HepG2 (cell line): ENCODE data around the gene NEURL3. TPM values are rescaled to one million over a fixed set of nuclear protein-coding genes. Genes with fewer than 3 reads are reported as not detected.

Experiments
- ATAC-seq: fragments of 200-7000 bp; cut with Tn5 transposase; 3 replicates; pipeline ENCODE4 v1.9.1; 2020; ENCODE audit warnings: mild to moderate bottlenecking, moderate library complexity
- BruUV-seq: library from RNA; stranded (reverse); fragments of 400-500 nt; replicated peaks from 2 replicates; lab custom pipeline; 2021; lab: Mats Ljungman, UMichigan
- CTCF ChIA-PET: fragments of 300-600 bp; formaldehyde crosslinking; extraction: SDS; loops from one replicate; lab custom pipeline; 2021; ENCODE audit warnings: low total read pairs, inconsistent platforms, low intra/inter-chr PET ratio; lab: Yijun Ruan, JAX
- POLR2A ChIA-PET: fragments of 350-600 bp; sonication (Branson Sonifier 250); formaldehyde crosslinking; loops from one replicate; lab custom pipeline; 2020; ENCODE audit warnings: antibody characterized with exemption, inconsistent platforms; lab: Yijun Ruan, JAX
- DNase-seq: peaks from one replicate; pipeline ENCODE4 v3.0.0-alpha.2; 2015; ENCODE audit warnings: low spot score
- FAIRE-seq: peaks from 3 replicates; lab custom pipeline; 2011; peaks lifted over from hg19 to GRCh38; lab: Jason Lieb, UNC
- H2AFZ ChIP-seq: one replicate; pipeline ENCODE4 v1.6.1; 2011; ENCODE audit warnings: low read length, inconsistent platforms
- H3K27ac ChIP-seq: fragments of 300-600 bp; 3 replicates; pipeline ENCODE4 v1.8.0; 2011; ENCODE audit warnings: mixed run types, mild to moderate bottlenecking, mixed read lengths, low read length, inconsistent platforms; ENCODE audit not compliant: insufficient read depth; ENCODE audit errors: extremely low read length
- H3K27me3 ChIP-seq, 2 experiments: fragments of 200-600 bp in 1 of 2; 2 replicates in 1 of 2; 3 replicates in 1 of 2; pipeline versions ENCODE4 v1.6.0 to v1.8.0; 2011; ENCODE audit warnings: low read length in 2 of 2, mild to moderate bottlenecking in 2 of 2, moderate library complexity in 2 of 2, inconsistent platforms in 1 of 2; ENCODE audit not compliant: insufficient read depth in 2 of 2, control insufficient read depth in 1 of 2
- H3K36me3 ChIP-seq, 2 experiments: fragments of 200-600 bp in 1 of 2; replicated peaks in 1 of 2; 2 replicates in 1 of 2; 3 replicates in 1 of 2; pipeline versions ENCODE4 v1.5.1 to v1.8.0; 2011; ENCODE audit warnings: low read length in 2 of 2, inconsistent platforms in 1 of 2; ENCODE audit not compliant: insufficient read depth in 2 of 2, control insufficient read depth in 1 of 2
- H3K4me1 ChIP-seq: 2 replicates; pipeline ENCODE4 v1.5.1; 2012; ENCODE audit warnings: low read length, inconsistent platforms; ENCODE audit not compliant: insufficient read depth
- H3K4me2 ChIP-seq: 2 replicates; pipeline ENCODE4 v1.6.0; 2011; ENCODE audit warnings: low read depth, low read length, inconsistent platforms
- H3K4me3 ChIP-seq, 3 experiments: fragments of 200-600 bp in 1 of 3; sonication (generic), shearing (Covaris generic) in 1 of 3; replicated peaks in 1 of 3; 2 replicates each; pipeline ENCODE4 v1.5.1; 2011 to 2016; ENCODE audit warnings: low read length in 3 of 3, inconsistent platforms in 2 of 3, low read depth in 2 of 3, mild to moderate bottlenecking in 2 of 3, control low read depth in 1 of 3, mixed read lengths in 1 of 3; ENCODE audit not compliant: insufficient read depth in 1 of 3
- H3K79me2 ChIP-seq: one replicate; pipeline ENCODE4 v1.6.1; 2011; ENCODE audit warnings: low read length, inconsistent platforms; ENCODE audit not compliant: insufficient read depth
- H3K9ac ChIP-seq: 2 replicates; pipeline ENCODE4 v1.6.0; 2011; ENCODE audit warnings: mild to moderate bottlenecking, low read depth, low read length, inconsistent platforms; ENCODE audit not compliant: insufficient read depth
- H3K9me3 ChIP-seq: 2 replicates; pipeline ENCODE4 v1.5.1; 2012; ENCODE audit warnings: mild to moderate bottlenecking, low read length
- H4K20me1 ChIP-seq: 2 replicates; pipeline ENCODE4 v1.6.0; 2011; ENCODE audit warnings: inconsistent platforms, mild to moderate bottlenecking, low read length, moderate library complexity; ENCODE audit not compliant: insufficient read depth
- AGO1 ChIP-seq: fragments of 200-400 bp; formaldehyde crosslinking; IDR thresholded peaks from 2 replicates; pipeline ENCODE4 v1.6.1; 2017; ENCODE audit warnings: mild to moderate bottlenecking, low read depth, low read length, moderate library complexity; ENCODE audit not compliant: poor library complexity, severe bottlenecking
- AHR ChIP-seq: IDR thresholded peaks from 2 replicates; pipeline ENCODE4 v1.6.1; 2018; ENCODE audit warnings: missing genetic modification reagents, missing compliant biosample characterization
- ARNT2 ChIP-seq: sonication (generic); formaldehyde crosslinking; IDR thresholded peaks from 2 replicates; pipeline ENCODE4 v1.8.0; 2022; ENCODE audit warnings: mild to moderate bottlenecking, low read depth, missing genetic modification reagents, moderate library complexity
- ARNTL ChIP-seq: sonication (generic); formaldehyde crosslinking; IDR thresholded peaks from 2 replicates; pipeline ENCODE4 v1.4.0; 2020; ENCODE audit warnings: mild to moderate bottlenecking, missing genetic modification reagents
- ATRX ChIP-seq: sonication (generic); formaldehyde crosslinking; IDR thresholded peaks from 2 replicates; pipeline ENCODE4 v1.4.0; 2020; ENCODE audit warnings: missing genetic modification reagents, borderline replicate concordance
- CENPT ChIP-seq: sonication (generic); formaldehyde crosslinking; IDR thresholded peaks from 2 replicates; pipeline ENCODE4 v1.8.0; 2022; ENCODE audit warnings: low read depth, mild to moderate bottlenecking, moderate library complexity, missing genetic modification reagents
- FOXJ3 ChIP-seq: sonication (generic); formaldehyde crosslinking; IDR thresholded peaks from 2 replicates; pipeline ENCODE4 v1.4.0; 2020; ENCODE audit warnings: missing genetic modification reagents, mild to moderate bottlenecking, borderline replicate concordance
- FOXM1 ChIP-seq: sonication (generic); formaldehyde crosslinking; IDR thresholded peaks from 2 replicates; pipeline ENCODE4 v1.5.0; 2020; ENCODE audit warnings: missing genetic modification reagents
- IKZF4 ChIP-seq: sonication (generic); formaldehyde crosslinking; IDR thresholded peaks from 2 replicates; pipeline ENCODE4 v1.5.1; 2020; ENCODE audit warnings: borderline replicate concordance, mild to moderate bottlenecking, low read depth, missing genetic modification reagents; ENCODE audit errors: not compliant biosample characterization
- NFE2L2 ChIP-seq: fragments of 150-350 bp; IDR thresholded peaks from 2 replicates; pipeline ENCODE4 v1.6.1; 2014; ENCODE audit warnings: low read length
- SKI ChIP-seq: fragments of 450-650 bp; IDR thresholded peaks from one replicate; pipeline ENCODE4 v1.6.1; 2018; ENCODE audit warnings: mild to moderate bottlenecking; ENCODE audit not compliant: partially characterized antibody
- TOPORS ChIP-seq: sonication (generic); formaldehyde crosslinking; IDR thresholded peaks from 2 replicates; pipeline ENCODE4 v1.8.0; 2023; ENCODE audit warnings: mild to moderate bottlenecking, missing genetic modification reagents
- ZFAT ChIP-seq: sonication (generic); formaldehyde crosslinking; conservative IDR thresholded peaks from 2 replicates; pipeline ENCODE4 v1.8.1; 2023; ENCODE audit warnings: missing genetic modification reagents, inconsistent platforms
- ZNF205 ChIP-seq: IDR thresholded peaks from 2 replicates; pipeline ENCODE4 v1.6.1; 2018; ENCODE audit warnings: missing biosample characterization, missing genetic modification reagents
- ZNF264 ChIP-seq: sonication (generic); formaldehyde crosslinking; IDR thresholded peaks from 2 replicates; pipeline ENCODE4 v1.4.0; 2020; ENCODE audit warnings: missing genetic modification reagents
- ZNF550 ChIP-seq: sonication (generic); formaldehyde crosslinking; IDR thresholded peaks from 2 replicates; pipeline ENCODE4 v1.4.0; 2020; ENCODE audit warnings: mild to moderate bottlenecking, missing genetic modification reagents, borderline replicate concordance
- ZSCAN30 ChIP-seq: sonication (generic); formaldehyde crosslinking; IDR thresholded peaks from 2 replicates; pipeline ENCODE4 v1.5.0; 2020; ENCODE audit warnings: mild to moderate bottlenecking, missing genetic modification reagents
- ZSCAN5A ChIP-seq: sonication (generic); formaldehyde crosslinking; IDR thresholded peaks from 2 replicates; pipeline ENCODE4 v1.8.0; 2022; ENCODE audit warnings: mild to moderate bottlenecking, missing genetic modification reagents, borderline replicate concordance
- WGBS: methylation state at CpG from one replicate; pipeline ENCODE4 v1.1.6; 2017; ENCODE audit warnings: low lambda C conversion rate; 5-methylcytosine and 5-hydroxymethylcytosine counted together
- in situ Hi-C: cut with HindIII; loops from 2 replicates; pipeline ENCODE4 v1.10.0; 2017; ENCODE audit warnings: low pct_unique_long_range_greater_than_20kb; ENCODE audit not compliant: extremely low pct_ligation_motif_present
- intact Hi-C: fragments of 100-400 bp; cut with micrococcal nuclease; formaldehyde crosslinking; loops from one replicate; pipeline ENCODE4 v1.10.0; 2022; ENCODE audit not compliant: unreplicated experiment
- polyA plus RNA-seq, 8 experiments: library from polyadenylated mRNA; depleted of rRNA in 3 of 8; stranded (reverse) in 7 of 8; unstranded in 1 of 8; fragments of >200 nt; fragmentation: Illumina TruSeq in 4 of 8; extraction: Trizol in 4 of 8; gene quantifications; 2 replicates each; pipeline versions ENCODE4 v1.2.1 to v1.2.3, GENCODE V29; 2011 to 2016; ENCODE audit warnings: low read depth in 4 of 8, missing spikeins in 1 of 8, mixed read lengths in 1 of 8; ENCODE audit not compliant: insufficient read depth in 1 of 8
- total RNA-seq, 5 experiments: library from RNA; depleted of rRNA; stranded (reverse); fragments of >200 nt; fragmentation: Illumina TruSeq; extraction: Trizol; gene quantifications; 2 replicates each; pipeline ENCODE4 v1.2.3, GENCODE V29; 2016; ENCODE audit warnings: low read depth in 1 of 5
- TF ChIP-seq, protein P1 (sequence below): sonication (generic); formaldehyde crosslinking; IDR thresholded peaks from 2 replicates; pipeline ENCODE4 v1.5.0; 2020; ENCODE audit warnings: mild to moderate bottlenecking, missing genetic modification reagents
- TF ChIP-seq, protein P2 (sequence below): sonication (generic); formaldehyde crosslinking; IDR thresholded peaks from 2 replicates; pipeline ENCODE4 v1.4.0; 2020; ENCODE audit warnings: missing genetic modification reagents, borderline replicate concordance

NEURL3 gene
- total and polyA plus RNA-seq, 2 of the 13 experiments (the other 11 are each of a cell fraction or from before 2014, with no cell fraction given), result 0.16 to 1.2 TPM

GRCh38 chr2:96511851-96512250, 6.7 kb upstream of the NEURL3 start:
- intact Hi-C loops (no loop called here), in situ Hi-C loops (loop anchor here (25.0 kb wide), 1 partner anchor 375 kb away; the partner anchor contains the start of genes ASTL and DUSP2)
- H3K27me3 ChIP-seq, result peaks cover 0 to 44% of the 10 kb centered on the region in 2 experiments; a peak in 3 of 5 replicates
- peaks cover 25% of the 10 kb centered on the region for H3K4me1 ChIP-seq
- no peak overlapping the region for H3K9ac ChIP-seq
- TF ChIP-seq, protein P1, sequence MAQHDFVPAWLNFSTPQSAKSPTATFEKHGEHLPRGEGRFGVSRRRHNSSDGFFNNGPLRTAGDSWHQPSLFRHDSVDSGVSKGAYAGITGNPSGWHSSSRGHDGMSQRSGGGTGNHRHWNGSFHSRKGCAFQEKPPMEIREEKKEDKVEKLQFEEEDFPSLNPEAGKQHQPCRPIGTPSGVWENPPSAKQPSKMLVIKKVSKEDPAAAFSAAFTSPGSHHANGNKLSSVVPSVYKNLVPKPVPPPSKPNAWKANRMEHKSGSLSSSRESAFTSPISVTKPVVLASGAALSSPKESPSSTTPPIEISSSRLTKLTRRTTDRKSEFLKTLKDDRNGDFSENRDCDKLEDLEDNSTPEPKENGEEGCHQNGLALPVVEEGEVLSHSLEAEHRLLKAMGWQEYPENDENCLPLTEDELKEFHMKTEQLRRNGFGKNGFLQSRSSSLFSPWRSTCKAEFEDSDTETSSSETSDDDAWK (CRISPR knock-in tag), result no peak
- TF ChIP-seq ZNF205 (CRISPR knock-in tag) (no peak), ZSCAN30 (CRISPR knock-in tag) (no peak), ZFAT (CRISPR knock-in tag) (no peak), ZSCAN5A (no peak), FOXM1 (CRISPR knock-in tag) (no peak), NFE2L2 (no peak), CENPT (CRISPR knock-in tag) (no peak), AHR (no peak), ZNF550 (no peak), ZNF264 (CRISPR knock-in tag) (no peak), SKI (no peak), ATRX (CRISPR knock-in tag) (no peak), FOXJ3 (no peak), IKZF4 (CRISPR knock-in tag) (no peak), TOPORS (CRISPR knock-in tag) (no peak), ARNT2 (CRISPR knock-in tag) (no peak), AGO1 (no peak), ARNTL (no peak)
- TF ChIP-seq, protein P2, sequence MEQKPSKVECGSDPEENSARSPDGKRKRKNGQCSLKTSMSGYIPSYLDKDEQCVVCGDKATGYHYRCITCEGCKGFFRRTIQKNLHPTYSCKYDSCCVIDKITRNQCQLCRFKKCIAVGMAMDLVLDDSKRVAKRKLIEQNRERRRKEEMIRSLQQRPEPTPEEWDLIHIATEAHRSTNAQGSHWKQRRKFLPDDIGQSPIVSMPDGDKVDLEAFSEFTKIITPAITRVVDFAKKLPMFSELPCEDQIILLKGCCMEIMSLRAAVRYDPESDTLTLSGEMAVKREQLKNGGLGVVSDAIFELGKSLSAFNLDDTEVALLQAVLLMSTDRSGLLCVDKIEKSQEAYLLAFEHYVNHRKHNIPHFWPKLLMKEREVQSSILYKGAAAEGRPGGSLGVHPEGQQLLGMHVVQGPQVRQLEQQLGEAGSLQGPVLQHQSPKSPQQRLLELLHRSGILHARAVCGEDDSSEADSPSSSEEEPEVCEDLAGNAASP (CRISPR knock-in tag), result no peak
- H4K20me1 ChIP-seq, result no peaks in the 10 kb centered on the region
- H3K79me2 ChIP-seq, result no peaks in the 10 kb centered on the region
- no TSS peak for BruUV-seq
- POLR2A ChIA-PET, result no interaction called here
- FAIRE-seq (no peak), DNase-seq (no peak), ATAC-seq (no peak)
- H3K36me3 ChIP-seq, result no peaks in the 10 kb centered on the region
- CTCF ChIA-PET, result interaction anchor here (5.0 kb wide), 1 partner anchor 104 kb away, joined by 116 read pairs; no protein-coding TSS in a partner anchor
- H3K4me3 ChIP-seq, result no peak overlapping the region
- 0% methylated on average over 3 of the region's 4 CpGs for WGBS
- H3K4me2 ChIP-seq, result no peak overlapping the region
- H3K27ac ChIP-seq, result no peak overlapping the region
- H2AFZ ChIP-seq, result no peak overlapping the region
- H3K9me3 ChIP-seq, result peaks cover 2% of the 10 kb centered on the region; the same call in 1 of the 2 replicates
